Parathyroid adenoma (tissue), 2 donors: Measurements from ENCODE around the gene RASAL1.
"Not testable (repeated sequence)": the region's sequence is repeated elsewhere in the genome, so short reads cannot be mapped to it uniquely, and the experiment has no call there.

Source experiments
- H2AFZ ChIP-seq: fragments of 300-600 bp; sonication (generic); one replicate; pipeline ENCODE4 v1.7.0; 2017; ENCODE audit warnings: antibody characterized with exemption, mild to moderate bottlenecking
- H3K27ac ChIP-seq: fragments of 300-600 bp; sonication (generic); one replicate; pipeline ENCODE4 v1.7.0; 2017
- H3K27me3 ChIP-seq: fragments of 300-600 bp; sonication (generic); one replicate; pipeline ENCODE4 v1.7.0; 2017; ENCODE audit warnings: low read length; ENCODE audit not compliant: control insufficient read depth, insufficient read depth
- H3K36me3 ChIP-seq: fragments of 300-600 bp; sonication (generic); one replicate; pipeline ENCODE4 v1.7.0; 2017; ENCODE audit warnings: low read length; ENCODE audit not compliant: control insufficient read depth, insufficient read depth
- H3K4me1 ChIP-seq: fragments of 300-600 bp; sonication (generic); one replicate; pipeline ENCODE4 v1.7.0; 2017; ENCODE audit warnings: control low read depth
- H3K4me2 ChIP-seq: fragments of 300-600 bp; sonication (generic); one replicate; pipeline ENCODE4 v1.7.0; 2017; ENCODE audit warnings: low read length
- H3K4me3 ChIP-seq: fragments of 300-600 bp; sonication (generic); one replicate; pipeline ENCODE4 v1.7.0; 2017; ENCODE audit warnings: low read depth, low read length
- H3K79me2 ChIP-seq: fragments of 300-600 bp; sonication (generic); one replicate; pipeline ENCODE4 v1.7.0; 2017; ENCODE audit warnings: control low read depth
- H3K9ac ChIP-seq: fragments of 300-600 bp; sonication (generic); one replicate; pipeline ENCODE4 v1.7.0; 2017; ENCODE audit warnings: mild to moderate bottlenecking
- H3K9me3 ChIP-seq: fragments of 300-600 bp; sonication (generic); one replicate; pipeline ENCODE4 v1.7.0; 2017; ENCODE audit warnings: low read length; ENCODE audit not compliant: control insufficient read depth
- TF ChIP-seq, protein P1 (sequence below): fragments of 300-600 bp; sonication (generic); IDR thresholded peaks from one replicate; pipeline ENCODE4 v1.7.0; 2017; ENCODE audit warnings: antibody characterized with exemption, mild to moderate bottlenecking
- donor health status: primary hyperparathyroidism.

Gene RASAL1

DNA sequence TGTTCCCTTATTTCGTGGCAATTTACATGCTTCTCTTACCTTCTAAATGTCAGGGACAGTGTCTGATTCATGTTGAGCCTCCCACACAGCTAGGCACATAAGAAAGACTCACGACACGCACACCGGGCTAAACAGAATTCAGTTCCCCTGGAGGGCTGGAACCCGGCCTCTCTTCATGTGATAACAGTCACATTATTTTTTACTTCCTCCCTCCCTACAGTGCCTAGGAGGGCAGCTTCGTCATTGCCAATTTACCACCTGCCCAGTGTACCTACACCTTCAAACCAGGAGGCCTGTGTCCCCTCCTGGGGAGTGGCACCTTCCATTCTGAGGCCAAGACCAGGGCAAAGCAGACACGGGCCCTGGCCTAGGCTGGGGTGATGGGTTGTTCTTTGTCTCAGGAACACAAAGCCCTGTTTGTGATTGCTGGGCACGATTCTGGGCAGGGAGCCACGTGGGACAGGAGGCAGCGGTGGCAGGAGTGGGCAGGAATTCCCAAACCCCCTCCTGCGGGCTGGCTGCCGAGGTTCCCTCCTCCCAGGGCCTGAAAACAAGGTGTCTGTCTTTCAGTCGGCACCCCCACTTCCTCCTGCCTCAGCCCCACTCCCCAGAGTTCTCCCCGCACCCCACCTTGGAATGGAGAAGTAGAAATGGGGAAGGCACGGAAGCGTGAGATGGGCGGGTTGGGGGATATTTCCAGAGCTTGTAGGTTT, 6.8 kb upstream of the RASAL1 start:
- peaks cover 59% of the 10 kb centered on the region for H3K4me1 ChIP-seq
- H3K27ac ChIP-seq: peak overlapping the region; percentile 96
- no peaks in the 10 kb centered on the region for H3K79me2 ChIP-seq
- TF ChIP-seq, protein P1, sequence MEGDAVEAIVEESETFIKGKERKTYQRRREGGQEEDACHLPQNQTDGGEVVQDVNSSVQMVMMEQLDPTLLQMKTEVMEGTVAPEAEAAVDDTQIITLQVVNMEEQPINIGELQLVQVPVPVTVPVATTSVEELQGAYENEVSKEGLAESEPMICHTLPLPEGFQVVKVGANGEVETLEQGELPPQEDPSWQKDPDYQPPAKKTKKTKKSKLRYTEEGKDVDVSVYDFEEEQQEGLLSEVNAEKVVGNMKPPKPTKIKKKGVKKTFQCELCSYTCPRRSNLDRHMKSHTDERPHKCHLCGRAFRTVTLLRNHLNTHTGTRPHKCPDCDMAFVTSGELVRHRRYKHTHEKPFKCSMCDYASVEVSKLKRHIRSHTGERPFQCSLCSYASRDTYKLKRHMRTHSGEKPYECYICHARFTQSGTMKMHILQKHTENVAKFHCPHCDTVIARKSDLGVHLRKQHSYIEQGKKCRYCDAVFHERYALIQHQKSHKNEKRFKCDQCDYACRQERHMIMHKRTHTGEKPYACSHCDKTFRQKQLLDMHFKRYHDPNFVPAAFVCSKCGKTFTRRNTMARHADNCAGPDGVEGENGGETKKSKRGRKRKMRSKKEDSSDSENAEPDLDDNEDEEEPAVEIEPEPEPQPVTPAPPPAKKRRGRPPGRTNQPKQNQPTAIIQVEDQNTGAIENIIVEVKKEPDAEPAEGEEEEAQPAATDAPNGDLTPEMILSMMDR: no peak
- H3K4me2 ChIP-seq: no peak overlapping the region
- no peaks in the 10 kb centered on the region for H3K36me3 ChIP-seq
- H3K9me3 ChIP-seq: no peaks in the 10 kb centered on the region
- no peak overlapping the region for H3K9ac ChIP-seq
- no peaks in the 10 kb centered on the region for H3K27me3 ChIP-seq
- H3K4me3 ChIP-seq: no peak overlapping the region
- peak overlapping the region; percentile 80 for H2AFZ ChIP-seq

DNA sequence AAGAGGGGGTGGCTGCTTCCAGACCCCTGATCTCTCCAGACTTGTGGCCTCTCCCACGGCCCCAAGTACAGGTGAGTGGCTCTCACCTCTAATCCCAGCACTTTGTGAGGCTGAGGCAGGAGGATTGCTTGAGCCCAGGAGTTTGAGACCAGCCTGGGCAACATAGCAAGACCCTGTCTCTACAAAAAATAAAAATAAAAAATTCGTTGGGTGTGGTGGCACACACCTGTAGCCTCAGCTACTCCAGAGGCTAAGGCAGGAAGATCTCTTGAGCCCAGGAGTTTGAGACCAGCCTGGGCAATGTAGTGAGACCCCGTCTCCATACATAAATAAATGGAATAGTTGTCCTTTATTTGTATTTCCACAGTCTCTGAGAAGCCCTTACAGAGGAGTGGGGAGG, 6.2 kb upstream of the RASAL1 start:
- not testable (repeated sequence) for H3K4me2 ChIP-seq, H3K9ac ChIP-seq, H3K36me3 ChIP-seq, H3K4me3 ChIP-seq, H3K9me3 ChIP-seq, H2AFZ ChIP-seq, H3K79me2 ChIP-seq, H3K27me3 ChIP-seq
- Histone ChIP-seq H3K4me1 (peaks cover 65% of the 10 kb centered on the region), H3K27ac (peak overlapping the region; percentile 96)

DNA sequence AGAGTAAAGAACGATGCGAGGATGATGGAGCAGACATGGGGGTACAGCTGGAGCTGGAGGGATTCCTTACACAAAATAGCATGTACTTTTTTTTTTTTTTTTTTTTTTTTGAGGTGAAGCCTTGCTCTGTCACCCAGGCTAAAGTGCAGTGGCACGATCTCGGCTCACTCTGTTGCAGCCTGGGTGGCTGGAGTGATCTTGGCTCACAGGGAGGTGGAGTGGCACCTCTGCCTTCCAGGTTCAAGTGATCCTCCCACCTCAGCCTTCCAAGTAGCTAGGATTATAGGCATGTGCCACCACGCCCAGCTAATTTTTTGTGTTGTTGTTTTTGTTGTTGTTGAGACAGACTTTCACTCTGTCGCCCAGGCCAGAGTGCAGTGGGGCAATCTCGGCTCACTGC, 5.1 kb upstream of the RASAL1 start:
- TF ChIP-seq, protein P1: no peak
- Histone ChIP-seq H3K27me3 (no peaks in the 10 kb centered on the region), H3K4me2 (no peak overlapping the region), H3K9me3 (no peaks in the 10 kb centered on the region), H2AFZ (peak overlapping the region; percentile 58), H3K4me3 (no peak overlapping the region), H3K36me3 (no peaks in the 10 kb centered on the region), H3K4me1 (peaks cover 70% of the 10 kb centered on the region), H3K27ac (peak overlapping the region; percentile 96), H3K9ac (no peak overlapping the region), H3K79me2 (no peaks in the 10 kb centered on the region)

DNA sequence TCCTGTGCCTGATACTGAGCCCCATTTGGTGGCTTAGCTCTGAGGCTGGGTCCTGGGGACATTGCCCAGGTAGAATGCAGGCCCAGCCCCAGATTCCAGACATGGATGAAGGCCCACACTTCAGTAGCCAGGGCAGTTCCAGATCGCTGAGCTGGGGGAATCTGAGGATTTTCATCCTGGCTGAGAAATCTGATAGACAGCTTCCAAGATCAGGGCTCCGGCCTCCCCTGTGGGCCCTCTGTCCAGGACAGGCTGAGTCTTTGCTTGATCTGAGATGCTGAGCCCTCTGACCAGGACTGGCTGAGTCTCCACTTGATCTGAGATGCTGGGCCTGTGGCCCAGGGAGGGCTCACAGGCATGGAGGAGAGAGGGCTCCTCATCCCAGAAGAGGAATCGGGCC, 3.3 kb upstream of the RASAL1 start:
- H2AFZ ChIP-seq: peak overlapping the region; percentile 27
- H3K27ac ChIP-seq: peak overlapping the region; percentile 96
- peaks cover 70% of the 10 kb centered on the region for H3K4me1 ChIP-seq
- no peaks in the 10 kb centered on the region for H3K36me3 ChIP-seq
- TF ChIP-seq, protein P1: no peak
- H3K4me3 ChIP-seq: no peak overlapping the region
- no peak overlapping the region for H3K9ac ChIP-seq
- H3K9me3 ChIP-seq: no peaks in the 10 kb centered on the region
- no peaks in the 10 kb centered on the region for H3K27me3 ChIP-seq
- peak overlapping the region; percentile 47 for H3K4me2 ChIP-seq
- peaks cover 13% of the 10 kb centered on the region for H3K79me2 ChIP-seq

DNA sequence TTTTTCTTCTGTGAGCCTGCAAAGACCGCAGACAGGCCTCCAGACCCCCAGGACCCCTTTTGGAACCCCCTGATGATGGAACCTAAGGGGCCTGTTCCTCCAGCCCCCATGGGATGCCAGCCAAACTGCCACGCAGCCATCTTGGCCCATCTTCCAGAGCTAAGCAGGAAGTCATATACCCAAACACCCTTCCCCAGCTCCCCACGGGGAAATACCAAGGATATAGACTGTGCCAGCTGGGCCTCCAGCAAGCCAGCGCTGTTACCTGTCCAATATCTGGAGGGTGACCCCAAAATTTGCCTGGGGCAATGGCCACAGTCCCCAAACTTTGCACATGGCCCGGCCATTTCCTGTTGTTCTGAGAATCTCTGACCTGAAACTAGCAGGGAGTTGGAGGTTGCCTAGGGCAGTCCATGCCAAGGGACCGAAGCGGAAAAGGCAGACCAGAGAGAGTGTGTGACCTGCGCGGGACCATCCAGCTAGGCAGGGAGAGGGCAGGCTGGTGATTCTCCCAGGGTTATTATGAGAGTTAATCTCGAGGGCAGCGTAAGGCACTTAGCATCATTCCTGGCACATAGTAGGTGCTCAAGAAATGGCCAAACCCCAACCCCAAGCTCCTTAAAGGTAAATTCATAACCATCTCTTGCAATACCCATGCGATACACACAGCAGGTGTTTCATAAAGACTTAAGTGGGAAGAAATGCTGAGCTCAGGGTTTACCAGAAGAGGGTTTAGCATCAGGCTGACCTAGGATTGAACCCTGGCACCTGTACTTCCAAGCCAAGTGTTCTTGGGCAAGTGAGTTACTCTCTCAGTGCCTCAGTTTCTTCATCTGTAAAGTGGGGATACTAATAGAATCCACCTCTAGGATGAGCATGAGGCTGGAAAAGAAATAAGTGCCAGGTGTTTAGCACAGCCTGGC, 2.6 kb upstream of the RASAL1 start:
- H3K4me2 ChIP-seq: peak overlapping the region; percentile 47
- H3K27me3 ChIP-seq: no peaks in the 10 kb centered on the region
- peak overlapping the region; percentile 96 for H3K27ac ChIP-seq
- peaks cover 20% of the 10 kb centered on the region for H3K79me2 ChIP-seq
- peaks cover 73% of the 10 kb centered on the region for H3K4me1 ChIP-seq
- peak overlapping the region; percentile 68 for H2AFZ ChIP-seq
- no peaks in the 10 kb centered on the region for H3K9me3 ChIP-seq
- no peak overlapping the region for H3K9ac ChIP-seq
- H3K4me3 ChIP-seq: no peak overlapping the region
- TF ChIP-seq, protein P1: no peak
- no peaks in the 10 kb centered on the region for H3K36me3 ChIP-seq
